ENCODE data around the gene IFNL3.

DNA sequence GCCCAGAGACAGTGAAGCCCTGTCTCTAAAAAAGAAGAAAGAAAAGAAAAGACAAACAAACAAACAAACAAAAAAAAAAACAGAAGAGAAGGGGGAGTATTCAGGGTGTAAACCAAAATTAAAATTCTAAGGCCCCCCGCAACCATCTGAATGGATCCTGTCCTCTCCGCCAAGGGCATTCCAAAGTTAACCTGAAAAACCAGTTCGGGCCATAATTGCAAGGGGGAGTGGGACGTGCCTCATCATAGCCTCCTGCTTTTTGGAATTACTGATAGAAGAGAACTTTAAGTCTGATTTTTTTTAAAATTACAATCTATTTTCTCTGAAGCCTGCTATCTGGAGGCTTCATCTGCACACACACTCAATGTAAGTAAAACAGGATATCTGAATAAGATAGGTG, 17.7 kb upstream of the IFNL3 start:
- TF ChIP-seq POLR2AphosphoS5 (IDR thresholded peaks at IDR 0.05), result no peak
- TF ChIP-seq, protein P1, sequence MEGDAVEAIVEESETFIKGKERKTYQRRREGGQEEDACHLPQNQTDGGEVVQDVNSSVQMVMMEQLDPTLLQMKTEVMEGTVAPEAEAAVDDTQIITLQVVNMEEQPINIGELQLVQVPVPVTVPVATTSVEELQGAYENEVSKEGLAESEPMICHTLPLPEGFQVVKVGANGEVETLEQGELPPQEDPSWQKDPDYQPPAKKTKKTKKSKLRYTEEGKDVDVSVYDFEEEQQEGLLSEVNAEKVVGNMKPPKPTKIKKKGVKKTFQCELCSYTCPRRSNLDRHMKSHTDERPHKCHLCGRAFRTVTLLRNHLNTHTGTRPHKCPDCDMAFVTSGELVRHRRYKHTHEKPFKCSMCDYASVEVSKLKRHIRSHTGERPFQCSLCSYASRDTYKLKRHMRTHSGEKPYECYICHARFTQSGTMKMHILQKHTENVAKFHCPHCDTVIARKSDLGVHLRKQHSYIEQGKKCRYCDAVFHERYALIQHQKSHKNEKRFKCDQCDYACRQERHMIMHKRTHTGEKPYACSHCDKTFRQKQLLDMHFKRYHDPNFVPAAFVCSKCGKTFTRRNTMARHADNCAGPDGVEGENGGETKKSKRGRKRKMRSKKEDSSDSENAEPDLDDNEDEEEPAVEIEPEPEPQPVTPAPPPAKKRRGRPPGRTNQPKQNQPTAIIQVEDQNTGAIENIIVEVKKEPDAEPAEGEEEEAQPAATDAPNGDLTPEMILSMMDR (IDR thresholded peaks at IDR 0.05), result no peak

All from sigmoid colon (tissue), 4 donors.